ENCODE measurements around the gene UNC13B. TPM values are rescaled to one million over a fixed set of nuclear protein-coding genes. Genes with fewer than 3 reads are reported as not detected.
"Not testable (repeated sequence)": the region's sequence is repeated elsewhere in the genome, so short reads cannot be mapped to it uniquely, and the experiment has no call there.

Gene UNC13B
- total RNA-seq, 4 donors from 2014 or later, result 20.6 to 30.5 (median 25.3) TPM

- DNase-seq (ENCODE audit: low spot score), result no peak
- no peak for TF ChIP-seq CTCF (IDR thresholded peaks at IDR 0.05)
- ATAC-seq (ENCODE audit: low FRiP score), result no peak
These were observed 7.2 kb downstream of the UNC13B start for GRCh38 chr9:35168963-35169362.

DNA sequence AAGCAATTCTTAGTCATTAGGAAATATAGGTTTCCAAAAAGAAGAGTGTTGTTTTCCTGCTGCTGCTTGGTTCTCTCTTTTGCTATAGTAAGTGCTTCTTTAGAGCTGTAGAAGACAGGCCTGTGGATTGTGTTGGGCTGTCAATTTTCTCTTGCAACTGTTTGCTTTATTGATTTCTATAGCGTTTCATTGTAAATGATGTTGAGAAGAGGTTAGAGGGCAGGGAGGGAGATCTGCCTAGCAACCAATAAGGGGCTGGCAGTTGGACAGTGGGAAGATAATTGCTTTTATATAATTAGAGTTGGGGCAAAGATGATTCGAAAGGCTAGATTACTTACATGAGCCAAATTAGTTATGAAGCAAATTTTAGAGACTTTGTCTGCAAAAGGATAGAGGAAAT, 11.1 kb downstream of the UNC13B start:
- ATAC-seq (ENCODE audit: low FRiP score) (no peak), DNase-seq (ENCODE audit: low spot score) (no peak)
- no peak for TF ChIP-seq CTCF (IDR thresholded peaks at IDR 0.05)

DNA sequence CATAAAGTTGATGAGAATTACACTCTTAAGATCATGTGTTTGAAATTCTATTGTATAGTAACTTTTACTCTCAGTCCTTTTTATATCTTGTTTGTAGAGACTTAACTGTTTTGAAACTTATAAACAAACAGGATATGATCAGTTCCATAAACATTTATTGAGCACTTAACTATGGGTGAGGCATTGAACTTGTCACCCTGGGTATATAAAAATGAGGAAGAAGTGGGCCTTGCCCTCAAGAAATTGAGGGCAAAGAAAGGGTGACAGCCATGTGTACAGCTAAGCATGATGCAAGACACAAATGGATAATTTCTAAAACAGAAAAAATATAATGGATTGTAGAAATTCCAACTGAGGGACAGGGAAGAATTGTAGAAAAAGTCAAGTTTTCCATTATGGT, 15.7 kb downstream of the UNC13B start:
- ATAC-seq (ENCODE audit: low FRiP score), result no peak
- DNase-seq (ENCODE audit: low spot score), result no peak

GRCh38 chr9:35179347-35180280, 17.8 kb downstream of the UNC13B start:
- ATAC-seq (ENCODE audit: low FRiP score) (no peak), DNase-seq (ENCODE audit: low spot score) (no peak)
- TF ChIP-seq CTCF (IDR thresholded peaks at IDR 0.05), result no peak

More for the DNA sequence above, 15.7 kb downstream of the UNC13B start:
- no peak for TF ChIP-seq CTCF (IDR thresholded peaks at IDR 0.05)

DNA sequence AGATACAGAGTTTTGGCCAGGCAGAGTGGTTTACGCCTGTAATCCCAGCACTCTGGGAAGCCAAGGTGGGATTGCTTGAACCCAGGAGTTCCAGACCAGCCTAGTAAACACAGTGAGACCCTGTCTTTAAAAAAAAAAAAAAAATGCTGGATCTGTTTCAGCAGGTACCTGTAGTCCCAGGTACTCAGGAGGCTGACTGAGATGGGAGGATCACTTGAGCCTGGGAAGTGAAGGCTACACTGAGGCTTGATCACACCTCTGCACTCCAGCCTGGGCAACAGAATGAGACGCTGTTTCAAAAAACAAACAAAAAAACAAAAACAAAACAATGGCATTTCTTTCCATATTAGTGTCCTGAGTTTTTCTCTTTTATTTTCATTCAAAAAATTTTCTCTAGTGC, 19.0 kb downstream of the UNC13B start:
- no peak for TF ChIP-seq CTCF (IDR thresholded peaks at IDR 0.05)
- DNase-seq (ENCODE audit: low spot score) (no peak), ATAC-seq (ENCODE audit: low FRiP score) (no peak)

DNA sequence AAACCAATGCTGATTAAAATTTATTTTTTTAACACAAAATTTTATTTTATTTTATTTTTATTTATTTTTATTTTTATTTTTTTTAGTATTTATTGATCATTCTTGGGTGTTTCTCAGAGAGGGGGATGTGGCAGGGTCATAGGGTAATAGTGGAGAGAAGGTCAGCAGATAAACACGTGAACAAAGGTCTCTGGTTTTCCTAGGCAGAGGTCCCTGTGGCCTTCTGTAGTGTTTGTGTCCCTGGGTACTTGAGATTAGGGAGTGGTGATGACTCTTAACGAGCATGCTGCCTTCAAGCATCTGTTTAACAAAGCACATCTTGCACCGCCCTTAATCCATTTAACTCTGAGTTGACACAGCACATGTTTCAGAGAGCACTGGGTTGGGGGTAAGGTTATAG, 20.6 kb downstream of the UNC13B start:
- not testable (repeated sequence) for DNase-seq (ENCODE audit: low spot score); ATAC-seq (ENCODE audit: low FRiP score)

DNA sequence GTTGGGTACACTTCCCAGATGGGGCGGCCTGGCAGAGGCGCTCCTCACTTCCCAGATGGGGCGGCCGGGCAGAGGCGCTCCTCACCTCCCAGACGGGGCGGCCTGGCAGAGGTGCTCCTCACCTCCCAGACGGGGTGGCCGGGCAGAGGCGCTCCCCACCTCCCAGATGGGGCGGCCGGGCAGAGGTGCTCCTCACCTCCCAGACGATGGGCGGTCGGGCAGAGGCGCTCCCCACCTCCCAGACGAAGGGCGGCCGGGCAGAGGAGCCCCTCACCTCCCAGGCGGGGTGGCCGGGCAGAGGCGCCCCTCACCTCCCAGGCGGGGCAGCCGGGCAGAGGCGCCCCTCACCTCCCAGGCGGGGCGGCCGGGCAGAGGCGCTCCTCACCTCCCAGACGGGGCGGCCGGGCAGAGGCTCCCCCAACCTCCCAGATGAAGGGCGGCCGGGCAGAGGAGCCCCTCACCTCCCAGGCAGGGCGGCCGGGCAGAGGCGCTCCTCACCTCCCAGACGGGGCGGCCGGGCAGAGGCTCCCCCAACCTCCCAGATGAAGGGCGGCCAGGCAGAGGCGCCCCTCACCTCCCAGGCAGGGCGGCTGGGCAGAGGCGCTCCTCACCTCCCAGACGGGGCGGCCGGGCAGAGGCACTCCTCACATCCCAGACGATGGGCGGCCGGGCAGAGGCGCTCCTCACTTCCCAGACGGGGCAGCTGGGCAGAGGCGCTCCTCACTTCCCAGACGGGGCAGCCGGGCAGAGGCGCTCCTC, 21.4 kb downstream of the UNC13B start:
- ATAC-seq (ENCODE audit: low FRiP score), result not testable (repeated sequence)

GRCh38 chr9:35183755-35184480, 22.1 kb downstream of the UNC13B start:
- not testable (repeated sequence) for DNase-seq (ENCODE audit: low spot score); ATAC-seq (ENCODE audit: low FRiP score)

More for the DNA sequence above, 21.4 kb downstream of the UNC13B start:
- not testable (repeated sequence) for DNase-seq (ENCODE audit: low spot score)

Measured in omental fat pad (tissue), 4 donors.